ENCODE measurements around the gene CDCA7. TPM values are rescaled to one million over a fixed set of nuclear protein-coding genes. Genes with fewer than 3 reads are reported as not detected.
A peak's percentile ranks its signal among the peaks of the same experiment; 100 is the strongest.
"Not testable (repeated sequence)": the region's sequence is repeated elsewhere in the genome, so short reads cannot be mapped to it uniquely, and the experiment has no call there.

Gene CDCA7
- polyA plus RNA-seq, 1 of the 3 experiments (the other 2 are of a cell fraction): 19.1 TPM

DNA sequence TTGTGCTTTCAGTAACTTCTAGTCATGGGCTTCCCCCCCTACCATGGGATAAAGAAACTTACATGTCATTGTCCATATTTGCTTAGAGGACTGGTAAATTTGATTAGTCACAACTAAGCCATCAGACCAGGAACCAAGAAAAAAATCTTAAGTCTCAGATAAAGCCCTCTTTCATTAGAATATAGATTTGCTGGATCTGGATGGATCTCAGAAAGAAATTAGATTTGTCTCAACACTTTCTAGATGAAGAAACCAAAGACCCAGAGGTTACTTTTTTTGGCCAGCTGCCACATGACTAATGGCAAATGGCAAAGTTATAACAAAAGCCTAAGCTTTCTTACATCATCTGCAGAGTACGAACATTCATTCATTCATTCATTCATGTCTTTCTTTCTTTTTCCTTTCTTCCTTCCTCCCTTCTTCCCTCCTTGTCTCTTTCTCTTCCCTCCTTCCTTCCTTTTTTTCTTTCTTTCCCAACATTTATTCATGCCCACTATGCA lies 60.2 kb downstream of the CDCA7 start:
- no peak overlapping the region for H2AFZ ChIP-seq (ENCODE audit: low read depth)
- H3K4me2 ChIP-seq: no peak overlapping the region; the same call in 1 of the 2 replicates
- H3K27ac ChIP-seq (ENCODE audit: low read depth in 2 of 2, low read length in 1 of 2): no peak overlapping the region
- no peaks in the 10 kb centered on the region for H3K36me3 ChIP-seq (replicated peaks in 1 of 2; ENCODE audit: control insufficient read depth in 1 of 2, insufficient read depth in 2 of 2, low read length in 1 of 2)
- POLR2A ChIA-PET: no interaction called here
- H3K27me3 ChIP-seq (ENCODE audit: insufficient read depth): no peaks in the 10 kb centered on the region; the same call in 1 of the 2 replicates
- H3K9me2 ChIP-seq: no peaks in the 10 kb centered on the region
- no peak for DNase-seq
- TF ChIP-seq NFIC (IDR thresholded peaks at IDR 0.05; ENCODE audit: borderline replicate concordance) (0 out of 2 replicates have a peak, but pooled peaks have one; percentile 25), TCF12 (IDR thresholded peaks at IDR 0.05) (no peak)
- H3K9ac ChIP-seq: no peak overlapping the region
- H3K9me3 ChIP-seq: no peaks in the 10 kb centered on the region
- no peaks in the 10 kb centered on the region for H3F3A ChIP-seq (replicated peaks; ENCODE audit: insufficient read depth)
- 38% methylated on average over 1 of the region's 1 CpG for WGBS (ENCODE audit: low lambda C conversion rate)
- CTCF ChIA-PET: interaction anchor here (0.9 to 4.0 kb wide), 2 partner anchors 12 to 387 kb away, joined by 3 to 18 read pairs; no protein-coding TSS in a partner anchor
- no peak overlapping the region for H3K4me3 ChIP-seq (ENCODE audit: low read depth in 2 of 2, low read length in 1 of 2)
- H3K4me1 ChIP-seq (ENCODE audit: control insufficient read depth in 1 of 2, insufficient read depth in 2 of 2, low read depth in 1 of 2, low read length in 1 of 2): peaks cover 0 to 6% of the 10 kb centered on the region in 2 experiments; a peak in 2 of 4 replicates
- H4K20me1 ChIP-seq (ENCODE audit: insufficient read depth): no peaks in the 10 kb centered on the region
- no peaks in the 10 kb centered on the region for H3K79me2 ChIP-seq (ENCODE audit: insufficient read depth)

GRCh38 chr2:173415431-173416381 lies 61.0 kb downstream of the CDCA7 start:
- peaks cover 0 to 6% of the 10 kb centered on the region in 2 experiments; a peak in 2 of 4 replicates for H3K4me1 ChIP-seq (ENCODE audit: control insufficient read depth in 1 of 2, insufficient read depth in 2 of 2, low read depth in 1 of 2, low read length in 1 of 2)
- H4K20me1 ChIP-seq (ENCODE audit: insufficient read depth): no peaks in the 10 kb centered on the region
- no peaks in the 10 kb centered on the region for H3K9me2 ChIP-seq
- no peak overlapping the region for H3K27ac ChIP-seq (ENCODE audit: low read depth in 2 of 2, low read length in 1 of 2)
- H3K9ac ChIP-seq: no peak overlapping the region
- H3F3A ChIP-seq (replicated peaks; ENCODE audit: insufficient read depth): no peaks in the 10 kb centered on the region
- no peak overlapping the region for H2AFZ ChIP-seq (ENCODE audit: low read depth)
- 86% methylated on average over 31 of the region's 31 CpGs for WGBS (ENCODE audit: low lambda C conversion rate)
- H3K36me3 ChIP-seq (replicated peaks in 1 of 2; ENCODE audit: control insufficient read depth in 1 of 2, insufficient read depth in 2 of 2, low read length in 1 of 2): no peaks in the 10 kb centered on the region
- no peak for DNase-seq
- POLR2A ChIA-PET: no interaction called here
- no peaks in the 10 kb centered on the region for H3K79me2 ChIP-seq (ENCODE audit: insufficient read depth)
- TF ChIP-seq, protein P1, sequence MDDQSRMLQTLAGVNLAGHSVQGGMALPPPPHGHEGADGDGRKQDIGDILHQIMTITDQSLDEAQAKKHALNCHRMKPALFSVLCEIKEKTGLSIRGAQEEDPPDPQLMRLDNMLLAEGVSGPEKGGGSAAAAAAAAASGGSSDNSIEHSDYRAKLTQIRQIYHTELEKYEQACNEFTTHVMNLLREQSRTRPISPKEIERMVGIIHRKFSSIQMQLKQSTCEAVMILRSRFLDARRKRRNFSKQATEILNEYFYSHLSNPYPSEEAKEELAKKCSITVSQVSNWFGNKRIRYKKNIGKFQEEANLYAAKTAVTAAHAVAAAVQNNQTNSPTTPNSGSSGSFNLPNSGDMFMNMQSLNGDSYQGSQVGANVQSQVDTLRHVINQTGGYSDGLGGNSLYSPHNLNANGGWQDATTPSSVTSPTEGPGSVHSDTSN (IDR thresholded peaks at IDR 0.05): no peak
- H3K4me3 ChIP-seq (ENCODE audit: low read depth in 2 of 2, low read length in 1 of 2): no peak overlapping the region
- no peak overlapping the region; the same call in 1 of the 2 replicates for H3K4me2 ChIP-seq
- CTCF ChIA-PET: interaction anchor here (0.7 to 4.0 kb wide), 4 partner anchors 10 to 388 kb away, joined by 3 to 18 read pairs (median 4); no protein-coding TSS in a partner anchor
- no peaks in the 10 kb centered on the region for H3K9me3 ChIP-seq
- no peaks in the 10 kb centered on the region; the same call in 1 of the 2 replicates for H3K27me3 ChIP-seq (ENCODE audit: insufficient read depth)

- H4K20me1 ChIP-seq (ENCODE audit: insufficient read depth); H3K27ac ChIP-seq (ENCODE audit: low read depth in 2 of 2, low read length in 1 of 2); H2AFZ ChIP-seq (ENCODE audit: low read depth); H3K79me2 ChIP-seq (ENCODE audit: insufficient read depth); H3K27me3 ChIP-seq (ENCODE audit: insufficient read depth); H3F3A ChIP-seq (replicated peaks; ENCODE audit: insufficient read depth); H3K4me1 ChIP-seq (ENCODE audit: control insufficient read depth in 1 of 2, insufficient read depth in 2 of 2, low read depth in 1 of 2, low read length in 1 of 2); H3K4me2 ChIP-seq; DNase-seq; H3K9ac ChIP-seq; H3K4me3 ChIP-seq (ENCODE audit: low read depth in 2 of 2, low read length in 1 of 2); H3K36me3 ChIP-seq (replicated peaks in 1 of 2; ENCODE audit: control insufficient read depth in 1 of 2, insufficient read depth in 2 of 2, low read length in 1 of 2); H3K9me2 ChIP-seq; POLR2A ChIA-PET; H3K9me3 ChIP-seq: not testable (repeated sequence)
- WGBS (ENCODE audit: low lambda C conversion rate): 87% methylated on average over 26 of the region's 26 CpGs
- CTCF ChIA-PET: interaction anchor here (0.7 to 4.0 kb wide), 3 partner anchors 9 to 14 kb away, joined by 3 to 18 read pairs (median 4); no protein-coding TSS in a partner anchor
These were observed 61.9 kb downstream of the CDCA7 start for GRCh38 chr2:173416415-173417152.
